Mesothelial cell of epicardium (in vitro differentiated cells): Measurements from ENCODE around the gene CELF5. TPM values are rescaled to one million over a fixed set of nuclear protein-coding genes. Genes with fewer than 3 reads are reported as not detected.
"Not testable (repeated sequence)": the region's sequence is repeated elsewhere in the genome, so short reads cannot be mapped to it uniquely, and the experiment has no call there.

Experiments
- DNase-seq, 2 experiments: peaks; one replicate each; pipeline ENCODE4 v3.0.0; 2021; ENCODE audit warnings: low spot score in 2 of 2; ENCODE audit not compliant: unreplicated experiment in 2 of 2
- H3K27ac Mint-ChIP-seq: 2 replicates; pipeline ENCODE4 v1.8.0; 2021; ENCODE audit warnings: mixed read lengths
- H3K27me3 Mint-ChIP-seq: 2 replicates; pipeline ENCODE4 v1.8.0; 2021; ENCODE audit warnings: low read depth, mixed read lengths
- H3K36me3 Mint-ChIP-seq: 2 replicates; pipeline ENCODE4 v1.8.0; 2021; ENCODE audit warnings: mixed read lengths
- H3K4me1 Mint-ChIP-seq: 2 replicates; pipeline ENCODE4 v1.8.0; 2021; ENCODE audit warnings: mixed read lengths
- H3K4me3 Mint-ChIP-seq: 2 replicates; pipeline ENCODE4 v1.8.0; 2021; ENCODE audit warnings: mild to moderate bottlenecking, moderate library complexity, mixed read lengths
- H3K9me3 Mint-ChIP-seq: 2 replicates; pipeline ENCODE4 v1.8.0; 2021; ENCODE audit warnings: mixed read lengths
- CTCF ChIP-seq: fragments of 200-600 bp; sonication (generic); IDR thresholded peaks from one replicate; pipeline ENCODE4 v1.5.0; 2021; ENCODE audit warnings: antibody characterized with exemption; ENCODE audit not compliant: unreplicated experiment
- total RNA-seq: library from RNA; stranded (reverse); gene quantifications from 3 replicates; pipeline ENCODE4 v1.2.1, GENCODE V29; 2021

The CELF5 gene
- total RNA-seq, 1 donor from 2014 or later, result 2.4 TPM

- no peak for DNase-seq
- Mint-ChIP-seq H3K4me1 (no peaks in the 10 kb centered on the region), H3K27ac (no peak overlapping the region), H3K9me3 (no peaks in the 10 kb centered on the region), H3K4me3 (no peak overlapping the region), H3K36me3 (no peaks in the 10 kb centered on the region), H3K27me3 (peaks cover 38% of the 10 kb centered on the region)
- TF ChIP-seq CTCF, result no peak
Observed at GRCh38 chr19:3289971-3290569, 65.6 kb downstream of the CELF5 start.

DNA sequence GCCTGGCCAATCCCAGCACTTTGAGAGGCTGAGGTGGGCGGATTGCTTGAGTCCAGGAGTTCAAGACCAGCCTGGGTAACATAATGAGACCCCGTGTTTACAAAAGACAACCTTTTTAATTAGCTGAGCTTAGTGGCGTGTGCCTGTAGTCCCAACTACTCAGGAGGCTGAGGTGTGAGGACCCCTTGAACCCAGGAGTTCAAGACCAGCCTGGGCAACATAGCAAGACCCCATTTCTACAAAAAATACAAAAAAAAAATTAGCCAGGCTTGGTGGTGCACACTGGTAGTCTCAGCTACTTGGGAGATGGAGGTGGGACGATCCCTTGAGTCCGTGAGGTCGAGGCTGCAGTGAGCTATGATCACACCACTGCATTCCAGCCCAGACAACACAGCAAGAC lies 66.4 kb downstream of the CELF5 start:
- H3K36me3 Mint-ChIP-seq, H3K9me3 Mint-ChIP-seq, H3K4me3 Mint-ChIP-seq, H3K4me1 Mint-ChIP-seq, H3K27ac Mint-ChIP-seq, DNase-seq: not testable (repeated sequence)
- H3K27me3 Mint-ChIP-seq, result peaks cover 36% of the 10 kb centered on the region

DNA sequence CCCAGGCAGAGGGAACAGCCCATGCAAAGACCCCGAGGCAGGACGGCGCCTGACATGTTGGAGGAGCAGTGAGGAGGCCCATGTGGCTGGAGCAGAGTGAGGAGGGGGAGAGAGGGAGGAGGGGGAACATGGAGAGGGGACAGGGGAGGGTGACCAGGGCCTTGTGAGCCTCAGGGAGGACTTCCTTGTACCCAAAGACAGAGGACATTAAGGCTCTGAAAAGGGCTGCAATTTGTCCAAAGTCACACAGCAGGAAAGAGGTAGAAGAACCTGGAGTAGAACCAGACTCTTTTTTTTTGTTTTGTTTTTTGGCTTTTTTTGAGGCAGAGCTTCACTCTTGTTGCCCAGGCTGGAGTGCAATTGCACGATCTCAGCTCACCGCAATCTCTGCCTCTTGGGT lies 67.2 kb downstream of the CELF5 start:
- Mint-ChIP-seq H3K36me3 (no peaks in the 10 kb centered on the region), H3K27ac (no peak overlapping the region), H3K4me3 (no peak overlapping the region), H3K9me3 (no peaks in the 10 kb centered on the region), H3K4me1 (no peaks in the 10 kb centered on the region), H3K27me3 (peaks cover 33% of the 10 kb centered on the region)
- TF ChIP-seq CTCF, result no peak
- no peak for DNase-seq

GRCh38 chr19:3292958-3293529 lies 68.6 kb downstream of the CELF5 start:
- no peak for TF ChIP-seq CTCF
- Mint-ChIP-seq H3K27me3 (peaks cover 32% of the 10 kb centered on the region), H3K4me1 (no peaks in the 10 kb centered on the region), H3K27ac (no peak overlapping the region), H3K36me3 (no peaks in the 10 kb centered on the region), H3K4me3 (no peak overlapping the region), H3K9me3 (no peaks in the 10 kb centered on the region)
- DNase-seq, result no peak

DNA sequence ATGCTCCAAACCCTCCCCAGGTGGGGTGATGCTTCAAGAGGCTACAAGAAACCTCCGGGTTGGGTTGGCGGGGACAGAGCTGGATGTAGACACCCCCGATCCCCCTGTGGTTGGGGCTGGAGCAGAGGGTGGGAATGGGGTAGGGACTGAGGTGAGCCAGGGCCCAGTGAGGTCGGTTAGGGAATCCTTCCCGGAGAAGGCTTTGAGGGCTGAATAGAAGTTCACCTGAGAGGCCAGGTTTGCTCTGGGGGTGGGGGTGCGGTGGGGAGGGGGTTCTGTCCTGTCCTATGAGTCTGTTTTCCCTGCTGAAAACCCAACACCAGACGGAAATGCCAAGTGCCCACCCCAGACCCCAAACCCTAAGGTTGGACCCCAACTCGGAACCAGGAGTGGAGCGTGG lies 69.1 kb downstream of the CELF5 start:
- H3K9me3 Mint-ChIP-seq, result no peaks in the 10 kb centered on the region
- DNase-seq, result no peak
- H3K36me3 Mint-ChIP-seq, result no peaks in the 10 kb centered on the region
- no peak overlapping the region for H3K4me3 Mint-ChIP-seq
- peaks cover 28% of the 10 kb centered on the region for H3K27me3 Mint-ChIP-seq
- TF ChIP-seq CTCF, result no peak
- H3K27ac Mint-ChIP-seq, result no peak overlapping the region
- H3K4me1 Mint-ChIP-seq, result no peaks in the 10 kb centered on the region

DNA sequence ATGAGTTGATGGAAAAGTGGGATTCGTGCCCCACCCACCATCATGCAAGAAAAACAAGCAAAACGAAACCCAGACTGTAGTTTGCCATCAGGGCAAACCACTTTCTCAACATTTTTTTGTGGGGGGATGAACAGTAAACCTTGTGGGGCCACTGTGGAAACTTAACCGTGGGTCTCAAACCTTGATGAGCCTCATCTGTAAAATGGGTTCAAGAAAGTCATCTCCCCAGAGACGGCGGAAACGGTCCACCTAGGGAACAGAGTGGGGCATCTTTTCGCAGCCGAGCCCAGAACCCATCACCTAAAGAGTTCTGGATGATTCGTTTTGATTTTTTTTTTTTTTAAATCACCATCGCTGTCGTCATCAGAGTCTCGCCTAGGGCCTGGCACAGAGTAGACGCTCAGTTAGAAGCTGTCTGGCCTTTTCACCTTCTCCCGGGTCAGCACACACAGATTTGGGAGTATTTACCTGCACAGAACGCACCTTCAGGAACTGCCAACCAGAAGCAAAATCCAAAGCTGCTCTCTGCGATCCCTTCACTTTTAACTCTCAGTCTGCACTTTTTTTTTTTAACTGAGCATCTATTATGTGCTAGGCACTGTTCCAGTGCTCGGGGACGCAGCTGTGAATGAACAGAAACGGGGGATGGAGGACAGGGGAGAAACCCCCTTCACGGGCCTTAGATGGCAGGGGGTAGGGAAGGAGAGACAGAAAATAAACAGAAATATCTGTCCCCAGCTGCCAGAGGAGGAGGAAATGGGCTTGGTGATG lies 69.8 kb downstream of the CELF5 start:
- Mint-ChIP-seq H3K4me3 (no peak overlapping the region), H3K36me3 (no peaks in the 10 kb centered on the region), H3K9me3 (peaks cover 4% of the 10 kb centered on the region), H3K27me3 (peaks cover 27% of the 10 kb centered on the region), H3K27ac (no peak overlapping the region), H3K4me1 (no peaks in the 10 kb centered on the region)
- no peak for TF ChIP-seq CTCF
- no peak for DNase-seq
